Dedifferentiated amniotic fluid mesenchymal stem cell (primary cell): ENCODE data around the gene ITGB3.

Source experiments
- DNase-seq: peaks from one replicate; pipeline ENCODE4 v3.0.0-alpha.2; 2016; ENCODE audit errors: extremely low spot score

Gene ITGB3

GRCh38 chr17:47299239-47299910 is 45.7 kb downstream of the ITGB3 start:
- no peak for DNase-seq

GRCh38 chr17:47300718-47301117 is 47.1 kb downstream of the ITGB3 start:
- no peak for DNase-seq

GRCh38 chr17:47301161-47301560 is 47.5 kb downstream of the ITGB3 start:
- DNase-seq, result no peak

- DNase-seq, result no peak
Measured at GRCh38 chr17:47301831-47302230, 48.2 kb downstream of the ITGB3 start.

GRCh38 chr17:47304186-47304585 is 50.6 kb downstream of the ITGB3 start:
- no peak for DNase-seq

GRCh38 chr17:47305302-47305923 is 51.8 kb downstream of the ITGB3 start:
- DNase-seq, result peak; percentile 89

GRCh38 chr17:47310186-47310733 is 56.6 kb downstream of the ITGB3 start:
- DNase-seq, result no peak

- DNase-seq, result no peak
Measured at GRCh38 chr17:47311420-47311819, 57.8 kb downstream of the ITGB3 start.

GRCh38 chr17:47315451-47316266 is 62.0 kb downstream of the ITGB3 start:
- peak; percentile 89 for DNase-seq

GRCh38 chr17:47316311-47316710 is 62.7 kb downstream of the ITGB3 start:
- peak; percentile 19 for DNase-seq

GRCh38 chr17:47317119-47317518 is 63.5 kb downstream of the ITGB3 start:
- DNase-seq, result no peak

- no peak for DNase-seq
Measured at GRCh38 chr17:47318197-47318918, 64.7 kb downstream of the ITGB3 start.

GRCh38 chr17:47320879-47321502 is 67.4 kb downstream of the ITGB3 start:
- DNase-seq, result no peak

- peak; percentile 32 for DNase-seq
Measured at GRCh38 chr17:47323382-47324223, 70.0 kb downstream of the ITGB3 start, which contains the start of gene EFCAB13. EFCAB13 (plus strand) TSS chr17:47323955; CDS start chr17:47328354, 4,399 bp downstream.

GRCh38 chr17:47324224-47325020 is 70.8 kb downstream of the ITGB3 start:
- DNase-seq, result no peak

GRCh38 chr17:47325176-47325575 is 71.5 kb downstream of the ITGB3 start:
- DNase-seq, result no peak

- DNase-seq, result no peak
Measured at GRCh38 chr17:47330548-47330947, 76.9 kb downstream of the ITGB3 start.

GRCh38 chr17:47332287-47332686 is 78.7 kb downstream of the ITGB3 start:
- DNase-seq, result no peak
